HG02588 (cell line): ENCODE results near the gene MLH3.

Source experiments
- ATAC-seq: cut with Tn5 transposase; IDR thresholded peaks from one replicate; pipeline ENCODE4 v1.9.1; 2021; ENCODE audit warnings: mild to moderate bottlenecking, moderate library complexity; ENCODE audit not compliant: unreplicated experiment

The MLH3 gene

DNA sequence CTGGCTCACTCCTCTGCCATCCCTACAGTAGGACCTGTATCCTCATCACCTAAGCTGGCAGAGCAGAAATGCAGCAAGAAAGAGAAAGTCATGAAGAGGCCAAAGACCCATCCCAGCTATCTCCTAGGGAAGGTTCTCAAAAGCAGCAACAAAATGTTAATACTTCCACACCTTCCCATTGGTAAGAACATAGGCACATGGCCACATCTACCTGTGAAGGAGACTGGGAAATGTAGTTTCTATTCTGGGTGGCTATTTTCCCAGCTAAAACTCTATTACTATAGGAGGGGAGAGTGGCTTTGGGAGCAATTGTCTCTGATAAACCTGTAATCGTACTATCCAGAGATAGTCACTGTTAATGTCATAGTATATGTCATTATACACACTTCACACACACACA, 62.3 kb downstream of the MLH3 start:
- no peak for ATAC-seq

DNA sequence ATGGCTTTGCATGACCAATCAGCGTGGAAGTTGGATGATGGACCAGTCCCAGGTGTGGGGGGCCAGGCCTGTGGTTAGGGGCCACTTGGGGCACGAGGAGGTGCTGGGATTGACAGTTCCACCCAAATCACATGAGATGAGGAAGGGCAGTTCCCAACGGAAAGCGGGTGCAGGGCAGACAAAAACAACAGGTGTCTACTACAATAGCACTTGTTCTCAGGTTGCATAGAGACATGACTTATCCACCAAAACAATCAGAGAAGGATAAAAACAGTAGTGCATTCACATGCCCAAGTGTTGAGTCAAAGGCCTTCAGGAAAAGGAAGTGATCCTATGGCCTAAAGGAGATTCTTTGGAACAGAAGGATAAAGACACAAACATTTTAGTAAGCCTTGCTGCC, 63.1 kb downstream of the MLH3 start:
- ATAC-seq: no peak

DNA sequence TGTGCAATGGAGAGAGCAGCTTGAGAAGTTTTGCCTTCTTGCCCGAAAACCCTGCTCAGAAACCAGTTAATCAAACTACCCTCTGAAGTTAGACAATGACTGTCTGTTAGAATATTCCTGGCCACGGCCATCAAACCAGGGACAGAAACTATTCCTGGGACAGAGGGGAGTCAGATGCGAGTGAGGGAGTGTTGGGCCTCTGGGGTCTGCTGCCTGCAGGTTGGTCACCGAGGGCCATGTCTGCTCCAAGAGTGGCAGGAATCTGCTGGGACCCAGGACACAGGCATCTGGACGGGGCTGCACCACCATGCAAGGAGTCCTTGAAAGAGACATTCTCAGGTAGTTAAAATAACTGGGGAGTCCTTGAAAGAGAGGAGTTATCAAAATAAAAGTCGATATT, 65.5 kb downstream of the MLH3 start:
- no peak for ATAC-seq

- no peak for ATAC-seq
Measured at GRCh38 chr14:74985028-74985310, 66.3 kb downstream of the MLH3 start.

- ATAC-seq: no peak
Measured at GRCh38 chr14:74984236-74985027, 66.8 kb downstream of the MLH3 start.

DNA sequence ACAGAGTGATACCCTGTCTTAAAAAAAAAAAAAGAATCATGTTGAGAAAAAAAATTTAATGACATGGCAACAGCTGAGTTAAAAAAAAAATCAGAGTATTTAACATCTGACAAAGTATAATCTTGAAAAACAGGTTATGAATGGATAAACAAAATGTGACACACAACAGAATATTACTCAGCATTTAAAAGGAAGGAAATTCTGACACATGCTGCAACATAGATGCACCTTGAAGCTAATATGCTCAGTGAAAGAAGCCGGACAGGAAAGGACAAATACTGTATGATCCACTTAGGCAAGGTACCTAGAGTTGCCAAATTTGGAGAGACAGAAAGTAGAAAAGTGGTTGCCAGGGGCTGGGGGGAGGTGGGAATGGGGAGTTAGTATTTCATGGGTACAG, 67.9 kb downstream of the MLH3 start:
- no peak for ATAC-seq

GRCh38 chr14:74982661-74983060, 68.6 kb downstream of the MLH3 start:
- ATAC-seq: no peak

DNA sequence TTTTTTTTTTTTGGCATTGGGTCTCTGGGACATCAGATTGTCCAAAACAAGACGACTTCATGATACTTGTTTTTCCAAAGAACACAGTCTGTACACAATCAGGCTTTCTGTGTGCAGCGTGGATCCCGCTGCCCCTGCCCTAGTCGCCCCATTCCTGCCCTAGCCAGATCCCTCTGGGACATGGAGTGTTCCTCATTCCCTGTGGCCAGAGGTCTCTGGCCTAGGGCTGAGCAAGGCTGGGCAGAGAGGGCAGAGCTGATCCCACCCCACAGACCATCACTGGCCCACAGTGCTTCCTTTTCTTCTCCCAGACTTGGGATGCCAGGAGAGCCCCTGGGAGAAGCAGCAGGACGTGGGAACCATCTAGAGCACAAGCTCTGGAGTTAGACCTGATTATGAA, 69.4 kb downstream of the MLH3 start:
- ATAC-seq: no peak

- ATAC-seq: no peak
Measured at GRCh38 chr14:74981462-74981782, 69.8 kb downstream of the MLH3 start.

DNA sequence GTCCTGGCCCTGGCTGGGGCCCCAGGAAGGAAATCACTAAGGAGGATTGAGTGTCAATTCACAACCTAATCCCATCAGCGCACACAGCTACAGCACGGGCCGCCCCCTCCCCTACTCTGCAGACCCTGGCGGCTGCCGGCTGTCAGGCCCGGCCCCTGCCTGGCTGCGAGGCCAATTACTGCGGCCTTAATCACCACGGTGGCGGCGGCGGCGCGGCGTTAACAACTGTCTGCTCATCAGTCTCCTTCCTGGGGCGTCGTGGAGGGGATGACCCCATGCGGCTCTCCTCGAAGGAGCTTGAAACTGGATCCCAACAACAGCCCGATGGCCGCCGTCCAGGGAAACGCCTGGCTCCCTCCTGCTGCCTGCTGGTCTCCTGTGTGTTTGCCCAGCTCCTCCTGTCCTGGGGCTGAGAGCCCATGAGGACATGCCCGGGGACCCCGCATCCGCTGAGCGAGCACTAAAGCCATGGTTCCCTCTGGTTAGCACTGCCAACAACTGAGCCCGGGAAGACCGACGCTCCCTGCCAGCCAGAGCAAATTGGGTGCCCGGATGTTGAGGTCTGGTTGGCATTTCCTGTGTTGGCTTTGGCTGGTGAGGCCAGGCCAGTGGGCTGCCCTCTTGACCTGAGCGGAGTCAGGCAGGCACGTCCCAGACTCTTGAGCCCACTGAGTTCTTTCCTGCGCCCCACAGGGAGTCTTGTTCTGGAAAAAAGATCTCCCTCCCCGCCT, 70.4 kb downstream of the MLH3 start:
- no peak for ATAC-seq

DNA sequence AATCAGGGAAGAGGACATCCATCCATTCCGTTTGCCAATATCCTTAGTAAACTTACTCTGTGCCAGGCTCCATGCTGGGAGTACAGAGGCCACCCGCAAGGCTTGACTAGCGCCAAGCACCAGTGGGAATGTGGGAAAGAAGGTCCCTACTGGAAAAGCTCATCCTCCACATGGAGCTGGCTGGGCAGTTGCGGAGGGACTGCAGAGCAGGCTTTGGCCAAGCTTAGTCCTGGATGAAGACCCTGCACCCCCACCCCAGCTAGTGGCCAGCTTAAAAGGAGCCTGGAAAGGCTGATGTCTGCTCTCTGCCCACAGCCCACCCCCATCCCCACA, 70.9 kb downstream of the MLH3 start:
- ATAC-seq: no peak

DNA sequence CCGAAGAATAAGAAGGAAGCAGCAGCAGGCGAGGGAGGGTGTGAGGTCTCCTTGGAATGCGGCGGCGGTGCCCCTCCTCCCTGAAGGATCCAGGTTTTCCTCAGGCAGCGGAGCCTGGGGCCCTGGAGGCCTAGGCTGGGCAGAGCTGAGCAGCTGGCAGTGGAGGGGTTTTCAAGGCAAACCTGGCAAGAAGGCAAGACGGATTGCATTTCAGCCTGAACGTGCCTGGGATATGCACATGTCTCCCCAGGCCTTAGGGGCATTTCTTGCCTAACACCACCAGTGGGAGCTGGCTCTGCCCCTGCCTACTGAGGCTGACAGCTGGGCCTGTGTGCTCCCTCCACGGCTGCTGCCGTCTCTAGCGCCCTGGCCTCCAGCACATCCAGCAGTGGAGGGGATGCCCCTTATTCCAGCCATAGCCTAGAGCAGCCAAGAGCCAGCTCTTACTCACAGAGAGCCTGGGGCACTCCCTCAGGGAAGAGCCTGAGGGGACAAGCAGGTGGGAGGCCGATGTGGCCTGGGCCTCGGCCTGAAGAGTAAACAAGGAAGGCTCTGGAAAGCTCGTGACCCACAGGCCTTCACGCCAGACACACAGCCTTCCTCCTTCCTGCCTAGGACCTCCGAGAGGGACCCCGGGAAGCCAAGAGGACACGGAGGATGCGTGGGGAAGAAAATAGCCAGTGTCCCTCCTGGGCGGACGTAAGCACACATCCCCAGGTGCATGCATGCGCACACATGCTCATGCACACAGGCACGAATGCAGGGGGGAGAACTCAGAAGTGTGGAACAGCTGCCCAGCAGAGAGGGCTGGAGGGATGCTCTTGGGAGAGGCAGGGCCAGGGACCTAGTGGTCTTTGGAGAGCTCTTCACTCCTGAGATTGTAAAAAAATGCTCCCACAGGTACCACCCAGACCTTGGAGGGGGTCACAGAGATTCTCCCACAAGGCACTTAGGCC, 71.5 kb downstream of the MLH3 start:
- ATAC-seq: no peak

GRCh38 chr14:74979029-74979428, 72.2 kb downstream of the MLH3 start:
- no peak for ATAC-seq

DNA sequence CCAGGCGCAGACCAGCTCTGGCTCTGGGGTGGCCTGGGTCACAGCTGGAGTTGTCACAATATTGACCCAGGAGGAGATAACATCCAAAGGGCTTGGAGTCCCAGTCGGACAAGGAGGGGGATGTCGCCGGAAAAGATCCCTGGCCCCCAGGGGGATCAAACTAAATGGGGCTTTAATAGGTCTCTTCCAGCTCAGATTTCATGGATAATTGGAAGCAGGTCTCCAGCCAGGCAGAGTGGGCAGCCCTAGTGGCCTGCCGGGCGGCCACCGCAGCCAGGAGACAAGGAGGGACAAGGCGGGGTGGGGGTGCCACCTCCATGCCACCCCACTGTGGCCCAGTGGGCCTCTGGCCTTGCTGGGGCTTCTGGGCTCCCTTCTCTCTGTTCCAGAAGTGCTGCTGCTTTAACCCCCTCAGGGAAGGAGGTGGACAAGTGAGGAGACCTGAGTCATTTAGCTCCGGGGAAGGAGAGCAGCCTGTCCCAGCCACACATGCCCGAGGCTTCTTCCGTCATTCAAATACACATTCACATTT, 72.8 kb downstream of the MLH3 start:
- ATAC-seq: no peak

DNA sequence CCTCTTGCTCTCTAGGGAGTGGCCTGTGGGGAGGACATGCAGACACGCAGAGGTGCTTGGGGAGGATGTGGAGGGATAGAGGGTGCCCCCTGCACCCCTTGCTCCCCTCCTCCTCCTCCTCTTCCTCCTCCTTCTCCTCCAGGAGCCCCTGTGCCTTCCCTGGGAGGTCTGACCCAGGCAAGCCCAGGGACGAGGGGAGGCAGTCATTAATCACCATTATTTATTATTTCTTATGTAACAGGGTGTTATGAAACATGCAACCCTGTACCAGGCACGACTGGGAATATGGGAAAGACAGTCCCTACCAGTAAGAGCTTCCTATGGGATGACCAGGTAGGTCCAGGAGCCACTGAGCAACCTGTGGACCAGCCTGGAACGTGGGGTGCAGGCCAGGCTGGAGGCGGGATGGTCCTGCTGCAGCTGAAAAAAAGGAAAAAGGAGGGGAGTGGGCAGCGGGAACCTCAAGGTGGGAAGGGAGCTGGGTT, 73.3 kb downstream of the MLH3 start:
- ATAC-seq: no peak

DNA sequence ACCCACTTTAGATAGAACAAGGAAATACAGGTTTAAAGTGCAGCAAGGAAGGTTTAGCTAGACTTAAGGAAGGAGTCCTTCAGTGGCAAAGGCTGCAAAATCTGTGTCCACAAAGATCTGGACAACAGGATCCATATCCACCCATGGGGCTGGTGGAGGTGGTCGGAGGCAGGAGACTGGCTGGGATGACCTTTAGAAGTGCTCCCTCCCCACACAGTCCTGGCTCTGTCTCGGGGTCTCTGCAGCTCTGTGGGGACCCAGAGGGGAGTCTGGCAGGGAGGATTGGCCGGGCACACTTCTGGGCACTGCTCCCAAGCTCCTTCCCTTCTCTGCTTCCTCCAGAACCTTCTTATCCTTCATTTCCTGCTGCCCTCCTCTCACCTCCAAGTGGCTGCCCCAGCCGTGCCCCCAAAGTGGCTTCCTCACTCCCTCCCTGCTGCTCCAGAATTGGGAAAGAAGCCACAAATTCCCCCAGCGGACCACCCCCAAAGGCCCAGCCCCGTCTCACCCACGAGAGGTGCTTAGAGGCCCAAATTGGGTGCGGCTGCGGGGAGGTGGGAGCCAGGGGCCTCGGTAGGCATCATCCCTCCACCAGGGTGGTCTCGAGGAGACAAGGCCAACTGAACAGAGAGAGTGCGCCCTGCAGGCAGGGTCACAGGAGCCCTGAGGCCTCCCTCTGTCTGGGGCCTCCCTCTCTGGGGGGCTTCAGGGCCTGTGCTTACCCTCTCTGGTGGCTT, 73.9 kb downstream of the MLH3 start:
- no peak for ATAC-seq

- ATAC-seq: no peak
Measured at GRCh38 chr14:74976264-74977113, 74.8 kb downstream of the MLH3 start.

DNA sequence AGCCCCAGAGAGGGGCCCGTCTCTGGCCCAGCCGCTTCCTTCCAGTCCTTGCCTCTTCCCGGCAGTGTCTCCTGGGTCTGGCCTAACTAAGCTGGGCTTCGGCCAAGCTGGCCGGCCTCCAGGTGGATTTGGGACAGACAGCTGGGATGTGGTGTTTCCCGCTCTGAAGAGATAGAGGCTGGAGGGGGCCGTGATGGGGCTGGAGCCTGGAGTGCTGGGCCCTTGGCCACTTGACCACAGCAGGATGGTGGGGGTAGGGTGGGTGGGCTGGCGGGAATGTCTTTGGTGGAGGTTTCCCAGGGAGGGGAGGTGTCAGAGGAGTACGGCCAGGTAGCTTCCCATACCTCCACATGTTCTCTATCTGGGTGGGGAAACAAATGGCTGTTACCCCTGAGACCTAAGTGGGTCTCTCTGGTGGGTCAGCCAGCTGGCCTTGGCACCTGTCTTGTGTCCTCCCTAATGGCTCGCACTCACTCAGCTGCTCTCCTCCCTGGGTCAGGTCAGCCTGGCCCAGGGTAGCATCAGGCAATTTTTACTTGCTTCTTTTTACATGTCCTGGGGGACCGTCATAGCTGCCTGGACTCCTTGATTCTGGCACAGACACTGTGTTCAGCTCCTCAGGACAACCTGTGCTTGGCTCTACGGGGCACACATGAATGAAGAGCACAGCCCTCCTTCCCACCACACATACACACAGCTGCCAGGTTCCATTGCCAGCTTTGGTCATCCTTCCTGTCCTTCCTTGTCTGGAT, 76.0 kb downstream of the MLH3 start:
- ATAC-seq: no peak

DNA sequence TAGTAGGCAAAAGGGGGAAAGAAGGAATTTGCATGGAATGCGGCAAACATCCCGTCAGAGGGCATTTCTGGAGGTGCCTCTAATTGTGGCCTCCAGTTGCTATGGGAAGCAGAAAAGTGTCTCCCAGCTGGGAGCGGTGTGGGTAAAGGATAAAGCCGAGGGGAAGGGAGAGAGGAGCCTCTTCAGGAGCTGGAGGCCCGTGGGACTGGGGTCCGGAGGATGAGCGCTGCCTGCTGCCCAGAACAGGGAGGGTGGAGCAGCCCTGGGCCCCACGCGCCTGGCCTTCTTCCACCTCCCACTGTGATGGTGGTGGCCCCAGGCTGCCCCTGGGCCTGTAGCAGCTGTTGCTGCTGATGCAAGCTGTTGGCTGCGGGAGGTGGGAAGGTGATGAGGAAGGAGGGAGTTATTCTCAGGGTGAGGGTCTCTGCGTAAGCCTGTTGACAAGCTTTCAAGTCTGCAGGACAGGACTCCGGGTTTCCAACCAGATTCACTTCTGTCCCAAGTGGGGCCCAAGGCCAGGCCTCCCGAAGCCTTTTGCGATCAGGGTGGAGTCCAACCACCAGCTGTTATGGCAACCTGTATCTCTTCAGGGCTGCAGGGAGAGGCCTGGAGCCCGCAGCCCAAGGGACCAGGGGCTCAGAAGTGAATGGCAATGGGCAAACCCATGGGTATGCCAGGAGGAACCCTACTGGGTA, 76.8 kb downstream of the MLH3 start:
- ATAC-seq: no peak
